HTERT RPE-1 (cell line): ENCODE data around the gene GOSR1.
"Not testable (repeated sequence)": the region's sequence is repeated elsewhere in the genome, so short reads cannot be mapped to it uniquely, and the experiment has no call there.

Experiments used
- in situ Hi-C: fragments of 300-500 bp; cut with MboI; formaldehyde crosslinking; loops from 4 replicates; pipeline ENCODE4 v1.14.3; 2020; ENCODE audit warnings: low sequenced_read_pairs

GOSR1 gene

GRCh38 chr17:30559656-30560055 is 82.4 kb downstream of the GOSR1 start:
- in situ Hi-C loops, result no loop called here

GRCh38 chr17:30560117-30561026 is 83.2 kb downstream of the GOSR1 start:
- in situ Hi-C loops, result not testable (repeated sequence)

GRCh38 chr17:30561766-30562165 is 84.6 kb downstream of the GOSR1 start:
- in situ Hi-C loops, result not testable (repeated sequence)

GRCh38 chr17:30563131-30563904 is 86.1 kb downstream of the GOSR1 start:
- in situ Hi-C loops, result not testable (repeated sequence)

GRCh38 chr17:30563905-30564390 is 86.7 kb downstream of the GOSR1 start:
- in situ Hi-C loops, result not testable (repeated sequence)

GRCh38 chr17:30564422-30565072 is 87.3 kb downstream of the GOSR1 start:
- in situ Hi-C loops, result not testable (repeated sequence)

GRCh38 chr17:30565073-30565935 is 88.1 kb downstream of the GOSR1 start:
- in situ Hi-C loops, result no loop called here

- in situ Hi-C loops, result not testable (repeated sequence)
These were observed 88.9 kb downstream of the GOSR1 start for GRCh38 chr17:30566104-30566503.

GRCh38 chr17:30566516-30567225 is 89.5 kb downstream of the GOSR1 start:
- in situ Hi-C loops, result not testable (repeated sequence)

- in situ Hi-C loops, result no loop called here
These were observed 90.3 kb downstream of the GOSR1 start for GRCh38 chr17:30567231-30568116.

GRCh38 chr17:30568117-30568430 is 90.9 kb downstream of the GOSR1 start:
- in situ Hi-C loops, result no loop called here

GRCh38 chr17:30569531-30570175 is 92.4 kb downstream of the GOSR1 start:
- in situ Hi-C loops, result not testable (repeated sequence)

- in situ Hi-C loops, result no loop called here
These were observed 93.0 kb downstream of the GOSR1 start for GRCh38 chr17:30570191-30570590.

- in situ Hi-C loops, result no loop called here
These were observed 93.5 kb downstream of the GOSR1 start for GRCh38 chr17:30570596-30571265.

- in situ Hi-C loops, result not testable (repeated sequence)
These were observed 94.2 kb downstream of the GOSR1 start for GRCh38 chr17:30571404-30571803.

GRCh38 chr17:30571921-30572320 is 94.7 kb downstream of the GOSR1 start:
- in situ Hi-C loops, result no loop called here

- in situ Hi-C loops, result not testable (repeated sequence)
These were observed 95.7 kb downstream of the GOSR1 start for GRCh38 chr17:30572651-30573554.
